Endothelial cell of umbilical vein (primary cell): ENCODE data around the gene IL4I1. TPM values are rescaled to one million over a fixed set of nuclear protein-coding genes. Genes with fewer than 3 reads are reported as not detected.

ENCODE experiments used
- BruUV-seq: library from RNA; stranded (reverse); fragments of 400-500 nt; replicated peaks from 2 replicates; lab custom pipeline; 2021; lab: Mats Ljungman, UMichigan
- CTCF ChIA-PET: fragments of 300-600, 350-600 bp; sonication (Branson Sonifier 250); formaldehyde crosslinking; loops from one replicate; lab custom pipeline; 2021; ENCODE audit warnings: antibody characterized with exemption, inconsistent platforms; lab: Charles Lee
- POLR2A ChIA-PET: fragments of 300-600, 350-600 bp; sonication (Branson Sonifier 250); formaldehyde crosslinking; loops from one replicate; lab custom pipeline; 2021; ENCODE audit warnings: antibody characterized with exemption, inconsistent platforms; lab: Charles Lee
- DNase-seq: peaks from one replicate; pipeline ENCODE4 v3.0.0-alpha.2; 2011; ENCODE audit warnings: low read depth, low spot score
- FAIRE-seq: peaks from 2 replicates; lab custom pipeline; 2011; peaks lifted over from hg19 to GRCh38; lab: Jason Lieb, UNC
- H2AFZ ChIP-seq: 2 replicates; pipeline ENCODE4 v1.6.0; 2012; ENCODE audit warnings: low read depth, low read length, control low read depth, inconsistent platforms
- H3K27ac ChIP-seq: 2 replicates; pipeline ENCODE4 v1.5.1; 2011; ENCODE audit warnings: low read depth, mild to moderate bottlenecking, control low read depth, low read length, moderate library complexity; ENCODE audit not compliant: insufficient read depth
- H3K27me3 ChIP-seq, 2 experiments: 2 replicates each; pipeline versions ENCODE4 v1.6.0 to v1.6.1; 2011; ENCODE audit warnings: low read length in 2 of 2, mixed read lengths in 1 of 2; ENCODE audit not compliant: control insufficient read depth in 2 of 2, insufficient read depth in 2 of 2
- H3K36me3 ChIP-seq, 2 experiments: 2 replicates in 1 of 2; 3 replicates in 1 of 2; pipeline ENCODE4 v1.5.1; 2011; ENCODE audit warnings: low read length in 2 of 2, mild to moderate bottlenecking in 1 of 2, moderate library complexity in 1 of 2; ENCODE audit not compliant: control insufficient read depth in 2 of 2, insufficient read depth in 2 of 2; ENCODE audit errors: extremely low read depth in 1 of 2
- H3K4me1 ChIP-seq: 3 replicates; pipeline ENCODE4 v1.5.1; 2011; ENCODE audit warnings: mild to moderate bottlenecking, low read length; ENCODE audit not compliant: control insufficient read depth, insufficient read depth; ENCODE audit errors: extremely low read depth
- H3K4me2 ChIP-seq: 2 replicates; pipeline ENCODE4 v1.6.1; 2011; ENCODE audit warnings: low read length, control low read depth, mixed read lengths; ENCODE audit not compliant: insufficient read depth
- H3K4me3 ChIP-seq, 3 experiments: fragments of 200-600 bp in 1 of 3; sonication (generic), shearing (Covaris generic) in 1 of 3; replicated peaks in 1 of 3; 2 replicates each; pipeline ENCODE4 v1.5.1; 2011 to 2016; ENCODE audit warnings: control low read depth in 3 of 3, low read length in 3 of 3, mild to moderate bottlenecking in 2 of 3, inconsistent platforms in 1 of 3, low read depth in 1 of 3, moderate library complexity in 1 of 3; ENCODE audit not compliant: insufficient read depth in 1 of 3
- H3K79me2 ChIP-seq: 2 replicates; pipeline ENCODE4 v1.6.0; 2012; ENCODE audit warnings: low read length, inconsistent platforms; ENCODE audit not compliant: control insufficient read depth, insufficient read depth
- H3K9ac ChIP-seq: replicated peaks from 2 replicates; pipeline ENCODE3; 2011; ENCODE audit warnings: low read length, control low read depth; ENCODE audit not compliant: insufficient read depth; ENCODE audit errors: extremely low read depth
- H3K9me1 ChIP-seq: replicated peaks from 3 replicates; pipeline ENCODE4 v1.6.0; 2011; ENCODE audit warnings: mild to moderate bottlenecking, low read length; ENCODE audit not compliant: control insufficient read depth, insufficient read depth; ENCODE audit errors: extremely low read depth
- H3K9me3 ChIP-seq: replicated peaks from 2 replicates; pipeline ENCODE4 v1.5.1; 2012; ENCODE audit warnings: low read length, inconsistent platforms; ENCODE audit not compliant: control insufficient read depth, insufficient read depth
- H4K20me1 ChIP-seq: replicated peaks from 2 replicates; pipeline ENCODE3; 2011; ENCODE audit warnings: mild to moderate bottlenecking, low read length; ENCODE audit not compliant: control insufficient read depth, insufficient read depth; ENCODE audit errors: extremely low read depth
- CTCF ChIP-seq, 2 donors: IDR thresholded peaks; 1 replicate in 1 of 2; 2 replicates in 1 of 2; pipeline ENCODE4 v1.5.1; 2011; ENCODE audit warnings: low read length in 2 of 2, mild to moderate bottlenecking in 2 of 2, moderate library complexity in 2 of 2, control low read depth in 1 of 2, inconsistent platforms in 1 of 2, low read depth in 1 of 2; ENCODE audit not compliant: insufficient read depth in 1 of 2; ENCODE audit errors: extremely low read depth in 1 of 2
- EZH2 ChIP-seq: IDR thresholded peaks from 2 replicates; pipeline ENCODE4 v1.6.1; 2012; ENCODE audit warnings: borderline replicate concordance, low read depth, mild to moderate bottlenecking, moderate library complexity, low read length, inconsistent platforms; ENCODE audit not compliant: severe bottlenecking
- FOS ChIP-seq: IDR thresholded peaks from 2 replicates; pipeline ENCODE4 v1.6.1; 2011; ENCODE audit warnings: mild to moderate bottlenecking, low read length, moderate library complexity, borderline replicate concordance; ENCODE audit not compliant: insufficient read depth
- GATA2 ChIP-seq: IDR thresholded peaks from 2 replicates; pipeline ENCODE4 v1.7.0; 2011; ENCODE audit warnings: low read depth, mild to moderate bottlenecking, moderate library complexity, mixed read lengths, low read length; ENCODE audit not compliant: insufficient read length, insufficient read depth
- JUN ChIP-seq: IDR thresholded peaks from 2 replicates; pipeline ENCODE4 v1.6.1; 2011; ENCODE audit warnings: borderline replicate concordance, low read depth; ENCODE audit not compliant: insufficient read length, insufficient read depth
- MAX ChIP-seq: IDR thresholded peaks from 2 replicates; pipeline ENCODE4 v1.6.1; 2011; ENCODE audit not compliant: insufficient read depth, insufficient read length
- MYC ChIP-seq: IDR thresholded peaks from one replicate; pipeline ENCODE4 v1.6.1; 2011; ENCODE audit warnings: mild to moderate bottlenecking, low read depth, low read length
- POLR2A ChIP-seq: IDR thresholded peaks from 2 replicates; pipeline ENCODE4 v1.6.1; 2012; ENCODE audit warnings: low read depth, mild to moderate bottlenecking, control low read depth, low read length
- POLR2AphosphoS5 ChIP-seq: IDR thresholded peaks from 2 replicates; pipeline ENCODE4 v1.6.1; 2012; ENCODE audit warnings: low read depth, mild to moderate bottlenecking, control low read depth, low read length, moderate library complexity; ENCODE audit not compliant: insufficient read depth
- dilution Hi-C: fragments of 300-500 bp; cut with MboI; formaldehyde crosslinking; loops from one replicate; pipeline ENCODE4 v1.15.0; 2019; ENCODE audit warnings: low sequenced_read_pairs; ENCODE audit not compliant: extremely low pct_ligation_motif_present
- intact Hi-C: fragments of 100-400 bp; cut with micrococcal nuclease; formaldehyde crosslinking; loops from one replicate; pipeline ENCODE4 v1.10.0; 2022
- polyA plus RNA-seq, 4 experiments: library from polyadenylated mRNA; depleted of rRNA in 3 of 4; stranded (reverse) in 3 of 4; unstranded in 1 of 4; fragments of >200 nt; gene quantifications; 2 replicates each; pipeline versions ENCODE4 v1.2.1 to v1.2.3, GENCODE V29; 2011 to 2012; ENCODE audit warnings: missing spikeins in 1 of 4
- total RNA-seq: library from RNA; stranded (reverse); gene quantifications from 2 replicates; pipeline ENCODE4 v1.2.3, GENCODE V29; 2021

IL4I1 gene
- total and polyA plus RNA-seq, 2 donors (not counting 3 experiments of a cell fraction or from before 2014, with no cell fraction given) = 5.0 to 5.6 TPM

- no peaks in the 10 kb centered on the region for H3K4me1 ChIP-seq
- no peak overlapping the region for H3K4me2 ChIP-seq
- ChIA-PET POLR2A (no interaction called here), CTCF (interaction anchor here (1.2 kb wide), 1 partner anchor 15 kb away, joined by 3 read pairs; the partner anchor contains the start of gene ATF5)
- no peak overlapping the region for H3K9ac ChIP-seq
- DNase-seq = no peak
- peaks cover 29% of the 10 kb centered on the region for H3K79me2 ChIP-seq
- H3K9me1 ChIP-seq = no peaks in the 10 kb centered on the region
- TF ChIP-seq POLR2A (no peak), GATA2 (no peak), JUN (no peak), CTCF (IDR thresholded peaks at IDR 0.05; ENCODE audit: extremely low read depth in 1 of 2, insufficient read depth in 1 of 2, low read depth in 1 of 2, low read length in 2 of 2) (no peak), MYC (no peak), EZH2 (no peak), MAX (no peak), FOS (no peak), POLR2AphosphoS5 (no peak)
- peaks cover 10 to 24% of the 10 kb centered on the region in 2 experiments for H3K36me3 ChIP-seq
- no peaks in the 10 kb centered on the region for H3K27me3 ChIP-seq
- dilution Hi-C loops (no loop called here), intact Hi-C loops (no loop called here)
- H4K20me1 ChIP-seq = no peaks in the 10 kb centered on the region
- H3K9me3 ChIP-seq = no peaks in the 10 kb centered on the region
- no peak overlapping the region for H3K4me3 ChIP-seq
- H2AFZ ChIP-seq = no peak overlapping the region
- no TSS peak for BruUV-seq
- FAIRE-seq = no peak
- no peak overlapping the region for H3K27ac ChIP-seq
Measured at GRCh38 chr19:49913720-49914119, 17.0 kb upstream of the IL4I1 start.
